NCI-H82 treated with DMSO at 0.1 percent for 48 hours (cell line): ENCODE results near the gene LILRB2.
"Not testable (repeated sequence)": the region's sequence is repeated elsewhere in the genome, so short reads cannot be mapped to it uniquely, and the experiment has no call there.

Experiments used
- DNase-seq: peaks from one replicate; lab custom pipeline; 2025; ENCODE audit not compliant: unreplicated experiment; lab: John Stamatoyannopoulos, UW

The LILRB2 gene

DNA sequence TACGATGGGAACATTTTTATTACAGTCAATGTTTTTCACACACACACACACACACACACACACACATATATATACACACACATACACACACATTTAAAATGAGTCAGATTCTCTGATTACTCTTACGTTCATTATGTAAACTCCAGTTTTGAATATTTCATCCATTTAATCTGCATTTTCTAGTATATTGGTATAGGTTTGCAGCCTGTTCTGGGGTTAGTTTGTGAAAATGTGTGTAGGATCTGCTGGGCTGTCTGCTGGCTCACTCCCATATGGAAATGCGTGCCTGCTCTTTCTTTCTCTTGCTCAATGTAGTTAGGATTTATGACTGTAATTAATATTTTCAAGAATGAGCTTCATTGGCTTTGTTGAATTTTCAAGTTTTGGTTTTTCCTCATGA is 7.1 kb downstream of the LILRB2 start:
- DNase-seq = no peak

DNA sequence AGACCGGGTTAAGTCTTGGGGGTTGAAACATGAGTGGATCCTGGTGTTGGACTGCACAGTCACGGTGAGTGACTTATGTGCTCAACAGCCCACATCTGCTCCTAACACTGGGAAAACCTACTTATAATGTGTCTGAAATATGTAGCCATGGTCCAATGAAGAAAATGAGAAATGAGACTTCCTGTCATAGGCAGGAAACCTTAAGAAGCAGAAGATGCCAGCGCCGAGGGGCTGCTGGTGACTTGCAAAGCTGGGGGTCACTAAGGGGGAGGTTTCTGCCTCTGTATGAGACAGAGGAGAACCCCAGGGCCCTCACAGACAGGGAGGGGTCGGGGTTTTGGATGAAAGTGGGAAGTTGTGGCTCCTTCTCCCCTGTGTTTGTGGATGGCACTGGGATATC is 8.7 kb downstream of the LILRB2 start:
- DNase-seq = not testable (repeated sequence)

DNA sequence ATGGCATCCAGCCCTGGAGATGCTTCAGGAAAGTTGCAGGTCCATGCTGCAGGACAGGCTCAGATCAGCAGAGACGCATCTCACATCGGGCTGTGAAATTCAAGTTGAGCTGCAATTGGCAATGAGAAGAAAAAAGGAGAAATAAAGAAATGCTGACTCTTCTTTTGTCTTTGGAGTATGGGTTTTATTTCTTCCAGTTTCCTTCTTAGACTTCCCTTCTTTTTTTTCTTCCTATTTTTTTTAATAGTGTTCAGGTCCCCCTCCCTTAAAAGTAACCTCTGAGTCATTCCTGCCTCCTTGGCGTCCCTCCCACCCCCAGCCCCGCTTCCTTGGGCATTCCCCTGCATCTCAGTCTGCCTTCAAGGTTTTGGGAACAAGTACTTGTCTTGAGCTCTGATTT is 9.3 kb downstream of the LILRB2 start:
- DNase-seq = not testable (repeated sequence)

DNA sequence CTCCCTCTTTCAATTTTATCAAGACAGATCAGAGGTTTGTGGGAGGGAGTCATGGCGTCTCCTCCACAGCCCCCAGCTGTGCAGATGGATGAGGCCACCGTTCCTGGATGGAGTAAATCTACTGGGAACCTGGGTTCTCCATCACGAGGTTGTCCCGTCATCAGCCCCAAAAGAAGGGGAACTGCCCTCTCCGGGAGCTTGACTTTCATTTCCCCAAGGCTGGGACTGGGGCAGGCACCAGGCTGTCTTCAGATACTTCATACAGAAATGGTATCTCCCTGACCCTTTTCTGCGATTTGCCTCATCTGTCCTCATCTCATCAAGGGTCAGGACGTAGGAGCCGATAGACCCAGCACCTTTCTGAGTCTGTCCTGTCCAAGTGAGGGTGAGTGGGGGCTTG is 9.8 kb downstream of the LILRB2 start:
- DNase-seq = no peak

DNA sequence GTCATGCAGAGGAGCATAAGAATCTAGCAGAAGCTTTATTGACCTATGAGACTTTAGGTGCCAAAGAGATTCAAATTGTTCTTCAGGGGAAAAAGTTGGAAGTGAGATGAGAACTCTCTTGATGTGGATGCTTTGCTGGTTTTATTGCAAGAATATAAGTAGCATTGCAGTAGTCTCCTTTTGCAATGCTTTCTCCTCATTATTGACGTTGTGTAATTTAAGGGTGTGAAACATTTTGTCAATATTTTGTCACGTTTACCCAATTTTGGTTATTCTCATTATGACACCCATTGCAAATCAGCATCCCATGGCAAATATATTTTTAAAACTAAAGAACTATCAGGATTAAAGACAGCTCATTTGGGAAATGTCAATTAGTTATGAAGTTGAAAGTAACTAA is 12.0 kb downstream of the LILRB2 start:
- DNase-seq = no peak

DNA sequence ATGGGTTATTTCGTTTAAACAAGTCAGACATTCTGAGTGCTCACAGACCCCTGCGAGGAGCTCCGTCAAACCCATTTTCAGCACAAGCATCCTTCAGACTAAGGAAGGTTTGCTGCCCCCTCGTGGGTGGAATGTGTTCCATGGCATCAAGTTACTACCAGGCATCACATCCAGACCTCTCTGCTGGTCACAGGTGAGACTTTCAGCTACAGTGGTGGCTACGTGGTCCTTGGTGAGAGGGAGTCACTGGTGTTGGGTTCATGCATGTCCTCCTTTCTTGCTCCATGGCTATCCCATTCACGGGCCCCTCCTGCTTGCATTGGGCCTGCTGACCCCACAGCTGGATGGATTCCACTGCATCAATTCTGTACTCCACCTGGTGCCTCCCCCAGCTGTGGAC is 14.8 kb downstream of the LILRB2 start:
- DNase-seq = no peak

DNA sequence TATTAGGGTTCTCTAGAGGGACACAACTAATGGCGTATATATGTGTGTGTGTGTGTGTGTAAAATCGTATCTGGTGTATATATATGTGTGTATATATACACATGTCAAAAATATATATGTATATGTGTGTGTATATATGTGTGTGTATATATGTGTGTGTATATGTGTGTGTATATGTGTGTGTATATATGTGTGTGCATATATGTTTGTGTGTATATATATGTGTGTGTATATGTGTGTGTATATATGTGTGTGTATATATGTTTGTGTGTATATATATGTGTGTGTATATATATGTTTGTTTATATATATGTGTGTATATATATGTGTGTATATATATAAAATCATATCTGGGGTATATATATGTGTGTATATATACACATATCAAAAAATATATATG is 18.4 kb downstream of the LILRB2 start:
- DNase-seq = no peak

DNA sequence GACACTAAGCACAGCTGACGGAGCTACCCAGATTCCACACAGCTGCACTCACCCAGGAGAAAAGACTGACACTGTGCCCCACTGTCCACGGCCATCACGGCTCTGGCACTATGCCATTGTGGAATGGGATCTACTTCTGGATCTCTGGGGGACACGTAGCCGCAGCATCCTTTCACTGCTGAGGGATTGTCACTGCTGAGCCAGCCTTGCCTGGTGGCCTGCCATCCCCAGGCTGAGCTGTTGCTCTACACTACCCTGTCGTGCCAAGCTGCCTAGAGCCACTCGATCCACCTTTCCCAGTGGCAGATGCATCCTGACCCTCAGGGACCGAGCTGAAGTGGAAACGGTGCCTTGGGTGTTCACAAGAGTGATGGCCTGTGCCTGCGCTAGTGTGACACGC is 18.8 kb downstream of the LILRB2 start:
- no peak for DNase-seq

DNA sequence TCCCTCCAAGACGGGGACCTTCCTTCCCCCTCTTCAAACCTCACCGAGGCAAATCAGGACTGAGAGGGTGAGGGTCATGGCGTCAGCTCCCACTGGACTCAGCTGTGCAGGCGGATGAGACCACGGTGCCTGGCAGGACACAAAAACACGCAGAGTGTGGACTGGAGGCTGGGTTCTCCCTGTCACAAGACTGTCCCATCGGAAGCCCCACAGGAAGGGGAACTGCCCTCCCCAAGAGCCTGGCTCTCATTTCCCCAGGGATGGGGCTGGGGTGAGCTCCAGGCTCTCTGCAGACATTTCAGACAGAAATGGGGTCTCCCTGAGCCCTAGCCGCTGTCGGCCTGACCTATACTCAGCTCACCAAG is 23.8 kb downstream of the LILRB2 start, which contains the start of gene LILRB5:
Gene LILRB5 (minus strand): TSS at position 158 of the 365 bp plus-strand sequence. CDS start 80 bp downstream, at position 78.
- no peak for DNase-seq

DNA sequence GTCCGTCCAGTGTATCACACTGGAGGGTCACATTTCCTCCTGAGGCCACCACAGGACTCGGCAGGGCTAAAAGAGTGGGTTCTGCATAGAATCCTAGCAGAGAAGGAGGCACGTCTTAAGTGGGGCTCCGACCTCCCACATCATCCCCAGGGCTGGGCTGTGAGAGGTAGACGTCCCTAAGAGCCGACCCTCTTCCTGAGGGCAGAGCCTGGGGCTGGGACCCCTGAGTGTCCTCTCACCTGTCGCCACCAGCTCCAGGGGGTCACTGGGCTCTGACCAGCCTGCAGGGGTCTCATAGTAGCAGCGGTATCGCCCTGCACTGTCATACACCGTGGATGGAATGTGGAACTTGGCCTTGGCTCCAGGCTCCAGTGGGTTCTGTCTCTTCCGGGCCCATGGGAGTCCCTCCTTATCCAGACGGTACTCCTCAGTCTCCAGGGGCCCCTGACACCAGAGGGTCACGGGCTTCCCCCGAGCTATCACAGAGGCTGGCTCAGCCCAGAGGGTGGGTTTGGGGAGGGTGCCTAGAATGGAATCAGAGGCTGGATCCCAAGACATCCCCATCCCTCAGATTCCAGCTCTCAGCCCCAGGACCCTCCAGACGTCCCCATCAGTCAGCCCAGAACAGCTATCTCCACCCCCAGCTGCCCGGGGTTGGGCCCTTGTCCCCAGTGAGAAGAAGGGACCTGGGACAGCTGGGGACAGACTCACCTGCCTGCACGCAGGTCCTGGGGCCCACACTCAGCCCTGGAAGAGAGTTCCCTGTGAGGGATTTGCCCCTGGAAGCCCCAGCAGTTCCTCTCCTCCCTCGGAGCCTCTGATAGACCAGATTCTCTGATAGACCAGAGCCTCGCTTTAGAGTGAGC is 24.4 kb downstream of the LILRB2 start:
- DNase-seq = no peak

DNA sequence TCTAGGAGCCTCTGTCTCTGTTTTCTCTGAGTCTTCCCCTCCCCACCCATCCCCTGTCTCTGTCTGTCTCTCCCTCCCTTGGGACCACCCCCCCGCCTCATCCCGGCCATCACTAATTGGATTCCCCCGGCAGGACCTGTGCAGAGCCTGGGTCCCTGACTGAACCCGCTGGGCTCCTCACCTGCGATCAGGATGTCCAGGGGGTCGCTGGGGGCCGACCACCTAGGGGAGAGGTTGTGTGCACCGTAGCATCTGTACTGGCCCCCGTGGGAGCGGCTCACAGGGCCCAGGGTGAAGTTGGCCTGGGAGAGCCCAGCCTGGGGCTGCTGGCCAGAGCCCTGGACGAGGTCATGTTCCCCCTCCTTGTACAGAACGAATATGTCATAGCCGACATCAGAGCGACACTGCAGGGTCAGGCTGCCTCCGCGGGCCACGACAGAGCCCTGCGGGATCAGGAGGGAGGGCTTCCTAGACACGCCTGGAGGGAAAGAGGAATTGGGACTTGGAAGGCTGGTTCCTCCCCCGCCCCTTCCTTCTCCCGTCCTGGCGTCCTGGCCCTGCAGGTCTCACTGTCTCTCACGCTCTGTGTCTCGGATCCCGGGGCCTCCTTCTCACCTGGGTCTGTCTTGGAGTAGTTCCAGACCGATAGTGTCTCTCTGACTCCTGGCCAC is 25.7 kb downstream of the LILRB2 start:
- no peak for DNase-seq

DNA sequence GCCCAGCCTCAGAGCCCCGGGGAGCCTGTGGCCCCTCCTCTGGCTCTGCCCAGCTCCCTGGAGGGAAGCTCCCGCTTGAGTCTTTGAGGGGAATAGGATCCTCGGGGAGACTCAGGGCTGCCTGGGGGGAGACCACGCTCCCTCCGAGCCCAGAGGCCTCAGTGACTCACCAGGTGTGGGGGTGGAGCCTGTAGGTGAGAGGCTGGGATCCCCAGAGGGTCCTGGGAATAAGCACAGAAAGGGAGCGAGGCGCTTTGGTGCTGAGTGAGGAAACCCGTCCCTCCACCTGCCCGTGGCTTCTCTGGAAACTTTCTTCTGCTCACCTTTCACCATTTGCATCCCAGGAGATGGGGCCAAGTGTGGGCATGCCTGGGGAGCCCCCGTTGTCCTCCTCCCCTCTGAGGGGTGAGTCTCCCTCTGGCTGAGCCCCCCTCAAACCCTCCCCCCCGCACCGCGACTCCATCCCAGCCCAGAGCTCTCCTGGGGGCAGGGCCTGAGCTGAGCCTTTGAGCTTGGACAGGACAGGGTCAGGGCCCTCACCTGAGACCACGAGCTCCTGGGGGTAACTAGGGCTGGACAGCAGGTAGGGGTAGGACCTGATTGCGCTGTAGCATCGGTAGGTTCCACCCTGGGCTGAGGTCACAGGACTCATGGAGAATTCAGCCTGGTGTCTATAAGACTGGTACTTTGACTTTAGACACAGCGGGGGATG is 26.6 kb downstream of the LILRB2 start:
- DNase-seq = no peak

DNA sequence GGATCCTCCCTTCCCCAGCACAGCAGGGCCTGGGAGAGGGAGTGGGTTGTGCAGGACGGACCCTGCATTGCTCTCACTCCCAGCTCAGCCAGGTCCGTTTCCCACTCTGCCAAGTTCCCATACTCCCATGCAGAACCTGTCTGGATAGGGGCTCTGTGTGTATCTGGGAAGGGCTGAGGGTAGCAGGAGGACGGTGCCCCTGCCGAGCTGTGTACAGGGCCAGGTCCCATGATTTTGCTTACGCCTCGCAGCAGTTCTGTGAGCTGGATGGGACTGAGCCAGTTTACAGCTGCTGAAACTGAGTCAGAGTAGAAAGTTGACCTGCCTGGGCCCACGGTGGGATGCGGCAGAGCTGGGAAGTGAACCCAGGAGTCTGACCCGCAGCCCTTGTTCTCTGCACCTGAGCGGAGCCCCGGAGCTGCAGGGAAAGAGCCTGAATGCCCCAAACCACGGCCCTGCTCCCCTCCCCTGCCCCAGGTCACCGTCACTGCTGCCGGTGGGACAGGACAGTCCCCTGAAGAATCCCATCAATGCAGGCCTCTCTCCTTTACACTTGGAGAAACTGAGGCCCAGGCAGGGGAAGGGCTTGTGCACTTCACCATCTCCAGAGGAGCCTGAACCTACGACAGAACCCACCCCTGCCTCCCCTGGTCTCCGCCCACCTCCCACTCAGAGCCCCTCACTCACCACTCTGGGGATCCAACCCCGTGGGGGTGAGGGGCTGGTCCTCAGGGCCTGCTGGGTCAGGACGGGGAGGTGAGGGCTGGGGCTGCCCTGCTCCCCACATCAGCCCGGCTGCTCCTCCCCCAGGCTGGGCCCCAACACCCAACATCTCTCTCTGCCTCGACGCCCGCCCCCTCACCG is 27.3 kb downstream of the LILRB2 start:
- no peak for DNase-seq

DNA sequence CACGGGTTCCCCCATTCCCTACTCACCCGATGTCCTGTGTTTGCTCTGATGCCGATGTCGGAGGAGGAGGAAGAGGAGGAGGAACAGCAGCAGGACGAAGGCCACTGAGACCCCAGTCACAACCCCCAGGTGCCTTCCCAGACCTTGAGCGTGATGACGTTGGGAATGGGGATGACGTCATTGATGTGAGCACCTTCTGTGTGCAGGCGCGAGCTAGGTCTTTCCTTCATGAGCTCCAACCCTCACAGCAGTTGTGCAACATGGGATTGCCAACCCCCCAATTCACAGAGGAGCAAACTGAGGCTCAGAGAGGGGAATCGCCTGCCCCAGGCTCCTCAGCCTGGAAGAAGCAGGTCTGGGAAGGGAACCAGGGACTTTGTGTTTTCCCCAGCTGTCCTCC is 28.1 kb downstream of the LILRB2 start:
- no peak for DNase-seq

DNA sequence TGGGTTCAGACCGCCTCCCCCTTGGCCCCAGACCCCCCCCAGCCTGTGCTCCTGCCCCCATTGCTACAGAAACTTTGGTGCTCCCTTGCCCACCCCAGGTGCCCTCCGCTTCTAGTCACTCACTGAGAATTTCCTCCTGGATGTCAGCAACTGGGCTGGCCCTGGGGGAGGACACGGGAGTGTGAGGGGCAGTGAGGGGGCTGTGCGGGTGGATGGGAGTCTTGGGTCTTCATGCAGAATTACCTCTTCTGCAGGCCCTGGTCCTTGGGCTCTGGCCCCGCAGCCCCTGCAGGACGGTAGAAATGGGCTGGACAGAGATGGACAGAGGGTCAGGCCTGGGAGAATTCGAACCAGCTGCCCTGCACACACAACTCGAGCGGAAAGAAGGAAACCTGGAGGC is 28.7 kb downstream of the LILRB2 start:
- no peak for DNase-seq

DNA sequence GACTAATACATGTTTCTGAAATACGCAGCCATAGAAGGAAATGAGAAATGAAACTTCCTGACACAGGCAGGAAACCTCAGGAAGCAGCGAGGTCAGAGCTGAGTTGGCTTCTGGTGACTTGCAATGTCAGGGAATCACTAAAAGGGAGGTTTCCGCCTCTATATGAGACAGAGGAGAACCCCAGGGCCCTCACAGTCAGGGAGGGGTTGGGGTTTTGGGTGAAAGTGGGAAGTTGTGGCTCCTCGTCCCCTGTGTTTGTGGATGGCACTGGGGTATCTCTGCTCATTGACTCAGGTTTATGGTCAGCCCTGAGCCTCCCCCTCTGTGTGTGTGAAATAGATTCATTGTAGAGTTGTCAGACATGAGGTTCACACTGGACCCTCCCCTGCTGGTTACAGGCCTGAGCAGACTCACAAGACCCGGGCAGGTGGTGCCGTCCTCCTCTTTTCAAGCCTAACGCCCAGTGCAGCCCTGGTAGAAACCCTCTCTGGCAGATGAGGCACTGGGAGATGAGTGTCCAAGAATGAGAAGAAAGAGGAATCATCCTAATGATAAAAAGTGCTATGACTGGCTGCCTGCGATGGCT is 32.8 kb downstream of the LILRB2 start:
- no peak for DNase-seq

DNA sequence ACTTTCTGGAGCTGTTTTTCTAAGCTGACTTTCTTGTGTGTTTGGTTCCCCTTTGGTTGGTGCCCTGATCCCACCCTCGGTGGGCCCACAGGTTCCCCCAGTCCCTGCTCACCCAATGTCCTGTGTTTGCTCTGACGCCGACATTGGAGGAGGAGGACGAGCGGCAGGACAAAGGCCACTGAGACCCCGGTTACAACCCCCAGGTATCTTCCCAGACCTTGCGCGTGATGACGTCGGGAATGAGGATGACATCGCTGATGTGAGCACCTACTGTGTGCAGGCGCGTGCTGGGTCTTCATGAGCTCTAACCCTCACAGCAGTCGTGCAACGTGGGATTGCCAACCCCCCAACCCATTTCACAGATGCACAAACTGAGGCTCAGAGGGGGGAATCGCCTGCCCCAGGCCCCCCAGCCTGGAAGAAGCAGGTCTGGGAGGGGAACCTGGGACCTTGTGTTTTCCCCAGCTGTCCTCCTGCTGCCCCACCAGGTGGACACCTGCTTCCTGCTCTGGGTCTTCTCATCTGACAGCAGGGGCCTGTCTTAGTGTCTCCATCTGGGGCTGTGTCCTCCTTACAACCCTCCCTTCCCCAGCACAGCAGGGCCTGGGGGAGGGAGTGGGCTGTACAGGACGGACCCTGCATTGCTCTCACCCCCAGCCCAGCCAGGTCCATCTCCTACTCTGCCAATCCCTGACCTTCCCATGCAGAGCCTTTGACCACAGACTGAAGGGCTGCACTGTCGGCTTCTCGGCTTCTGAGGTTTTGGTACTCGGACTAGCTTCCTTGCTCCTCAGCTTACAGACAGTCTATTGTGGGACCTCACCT is 33.6 kb downstream of the LILRB2 start:
- DNase-seq = no peak

DNA sequence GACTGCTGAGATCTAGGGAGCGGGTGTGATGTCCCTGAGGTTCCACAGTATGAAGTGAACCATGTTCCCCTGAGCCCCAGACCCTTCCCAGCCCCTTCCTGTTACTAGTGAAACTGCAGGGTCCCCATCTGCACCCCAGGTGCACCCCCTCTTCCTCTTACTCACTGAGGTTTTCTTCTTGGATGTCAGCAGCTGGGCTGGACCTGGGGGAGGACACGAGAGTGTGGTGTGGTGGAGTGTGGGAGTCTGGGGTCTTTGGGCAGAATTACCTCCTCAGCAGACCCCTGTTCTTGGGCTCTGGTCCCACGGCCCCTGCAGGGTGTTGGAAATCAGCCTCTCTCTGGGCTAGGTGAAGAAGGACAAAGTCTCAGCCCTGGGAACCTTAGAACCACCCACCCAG is 35.0 kb downstream of the LILRB2 start:
- no peak for DNase-seq

DNA sequence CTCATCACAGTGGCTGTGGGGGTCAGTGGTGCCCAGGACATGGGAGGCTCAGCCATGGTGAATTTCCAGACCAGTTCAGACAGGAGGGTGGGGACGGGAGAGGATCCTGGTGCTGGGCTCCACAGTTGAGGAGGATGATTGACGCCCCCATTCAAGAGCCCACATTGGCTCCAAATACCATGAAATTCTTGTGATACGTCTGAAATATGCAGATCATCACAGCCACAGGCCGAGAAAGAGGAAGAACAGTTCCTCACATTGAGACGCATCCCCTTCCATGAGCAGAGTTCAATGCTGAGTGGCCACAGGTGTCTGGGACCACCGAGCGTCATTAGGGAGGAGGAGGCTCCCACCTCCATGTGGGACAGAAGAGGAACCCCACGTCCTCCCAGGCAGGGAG is 37.1 kb downstream of the LILRB2 start:
- not testable (repeated sequence) for DNase-seq

DNA sequence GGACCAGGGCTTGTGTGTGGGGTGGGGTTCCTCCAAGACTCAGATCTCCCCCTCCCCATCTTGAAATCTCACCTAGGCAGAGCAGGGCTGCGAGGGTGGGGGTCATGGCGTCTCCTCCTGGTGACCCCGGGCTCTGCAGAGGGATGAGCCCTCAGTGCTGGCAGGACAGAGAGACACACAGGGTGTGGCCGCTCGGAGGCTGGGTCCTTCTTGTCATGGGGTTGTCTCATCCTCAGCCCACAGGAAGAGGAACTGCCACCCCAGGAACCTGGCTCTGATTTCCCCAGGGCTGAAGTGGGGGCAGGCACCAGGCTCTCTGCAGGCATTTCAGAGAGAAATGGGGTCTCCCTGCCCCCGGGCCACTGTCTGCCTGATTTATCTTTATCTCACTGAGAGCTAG is 38.3 kb downstream of the LILRB2 start, which contains the start of gene LILRA6:
Gene LILRA6 (minus strand): TSS at position 145 of the 400 bp plus-strand sequence.
- DNase-seq = not testable (repeated sequence)
